IPS-20b (cell line): ENCODE measurements around the gene PDE1A.
"Not testable (repeated sequence)": the region's sequence is repeated elsewhere in the genome, so short reads cannot be mapped to it uniquely, and the experiment has no call there.

Source experiments
- H3K27ac ChIP-seq: one replicate; pipeline ENCODE4 v1.5.1; 2013; ENCODE audit warnings: low read length
- H3K27me3 ChIP-seq: 2 replicates; pipeline ENCODE4 v1.6.1; 2013; ENCODE audit warnings: mild to moderate bottlenecking, low read length, inconsistent platforms; ENCODE audit not compliant: insufficient read depth
- H3K36me3 ChIP-seq: 2 replicates; pipeline ENCODE4 v1.6.1; 2013; ENCODE audit warnings: low read depth, mild to moderate bottlenecking, inconsistent platforms, low read length, moderate library complexity; ENCODE audit not compliant: insufficient read depth
- H3K4me1 ChIP-seq: 2 replicates; pipeline ENCODE4 v1.6.1; 2013; ENCODE audit warnings: mild to moderate bottlenecking, control low read depth, inconsistent platforms, low read length, moderate library complexity; ENCODE audit not compliant: insufficient read depth
- H3K4me3 ChIP-seq: 2 replicates; pipeline ENCODE4 v1.5.1; 2013; ENCODE audit warnings: mild to moderate bottlenecking, low read length, inconsistent platforms
- H3K9ac ChIP-seq: 2 replicates; pipeline ENCODE4 v1.6.1; 2013; ENCODE audit warnings: low read depth, mild to moderate bottlenecking, inconsistent platforms, low read length, moderate library complexity
- H3K9me3 ChIP-seq: 2 replicates; pipeline ENCODE4 v1.6.1; 2013; ENCODE audit warnings: mild to moderate bottlenecking, low read depth, low read length, inconsistent platforms; ENCODE audit not compliant: insufficient read depth

PDE1A gene

DNA sequence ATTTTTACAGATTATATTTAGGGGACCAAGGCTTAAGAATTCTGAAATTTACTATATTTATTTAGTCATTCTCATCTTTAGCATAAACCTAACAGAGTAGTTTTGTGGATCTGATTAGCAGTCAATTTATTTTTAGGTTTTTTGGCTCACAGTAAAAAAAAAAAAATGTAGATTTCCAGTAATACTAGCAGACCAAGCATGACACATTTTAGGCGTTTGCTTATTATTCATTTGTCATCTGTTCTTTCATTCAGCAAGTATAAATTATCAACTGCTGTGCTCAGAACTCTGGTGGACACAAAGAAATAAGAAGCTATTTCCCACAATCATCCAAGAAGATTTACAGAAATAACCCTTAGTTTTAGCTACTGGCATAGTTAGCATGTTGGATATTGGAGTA, 20.6 kb downstream of the PDE1A start:
- no peak overlapping the region for H3K4me3 ChIP-seq
- H3K36me3 ChIP-seq: no peaks in the 10 kb centered on the region
- no peaks in the 10 kb centered on the region for H3K27me3 ChIP-seq
- H3K9me3 ChIP-seq: no peaks in the 10 kb centered on the region
- H3K4me1 ChIP-seq: no peaks in the 10 kb centered on the region
- no peak overlapping the region for H3K27ac ChIP-seq
- H3K9ac ChIP-seq: no peak overlapping the region

DNA sequence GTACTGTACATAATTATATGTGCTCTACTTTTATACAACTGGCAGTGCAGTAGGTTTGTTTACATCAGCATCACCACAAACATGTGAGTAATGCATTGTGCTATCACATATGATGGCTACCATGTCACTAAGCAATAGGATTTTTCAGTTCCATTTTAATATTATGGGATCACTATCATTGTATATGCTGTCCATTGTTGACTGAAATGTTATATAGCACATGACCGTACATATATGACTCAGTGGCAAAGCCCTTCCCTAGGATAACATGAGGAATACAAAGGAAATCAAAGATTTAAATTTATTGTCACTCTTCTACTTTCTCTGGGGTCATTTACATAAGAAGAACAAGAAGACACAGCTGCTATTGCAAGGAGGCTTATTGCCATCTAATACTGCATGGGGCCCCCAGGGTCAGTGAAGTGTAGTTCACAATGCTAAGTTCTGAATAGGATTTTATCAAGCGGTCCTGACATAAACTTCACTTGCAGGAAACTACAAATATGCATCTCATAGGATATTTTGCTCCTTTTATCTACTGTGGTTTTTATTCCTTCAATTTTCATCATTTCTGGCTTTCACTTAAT, 21.8 kb downstream of the PDE1A start:
- H3K27ac ChIP-seq: no peak overlapping the region
- no peaks in the 10 kb centered on the region for H3K27me3 ChIP-seq
- H3K4me1 ChIP-seq: no peaks in the 10 kb centered on the region
- no peak overlapping the region for H3K4me3 ChIP-seq
- H3K36me3 ChIP-seq: no peaks in the 10 kb centered on the region
- no peaks in the 10 kb centered on the region for H3K9me3 ChIP-seq
- H3K9ac ChIP-seq: no peak overlapping the region

GRCh38 chr2:182404092-182404491, 22.7 kb downstream of the PDE1A start:
- Histone ChIP-seq H3K9ac (no peak overlapping the region), H3K4me1 (no peaks in the 10 kb centered on the region), H3K9me3 (no peaks in the 10 kb centered on the region), H3K27ac (no peak overlapping the region), H3K36me3 (no peaks in the 10 kb centered on the region), H3K27me3 (no peaks in the 10 kb centered on the region), H3K4me3 (no peak overlapping the region)

DNA sequence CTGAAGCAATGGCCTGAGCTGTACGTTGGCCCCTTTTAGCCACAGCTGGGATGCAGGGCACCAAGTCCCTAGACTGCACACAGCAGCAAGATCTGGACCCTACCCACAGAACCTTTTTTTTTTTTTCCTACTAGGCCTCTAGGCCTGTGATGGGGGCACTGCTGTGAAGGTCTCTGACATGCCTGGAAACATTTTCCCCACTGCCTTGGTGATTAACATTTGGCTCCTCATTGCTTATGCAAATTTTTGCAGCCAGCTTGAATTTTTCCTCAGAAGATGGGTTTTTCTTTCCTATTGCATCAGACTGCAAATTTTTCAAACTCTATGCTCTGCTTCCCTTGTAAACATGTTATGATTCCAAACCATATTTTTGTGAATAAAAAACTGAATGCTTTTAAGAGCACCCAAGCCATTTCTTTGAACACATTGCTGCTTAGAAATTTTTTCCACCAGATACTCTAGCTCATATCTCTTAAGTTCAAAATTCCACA, 33.5 kb downstream of the PDE1A start:
- no peaks in the 10 kb centered on the region for H3K27me3 ChIP-seq
- no peak overlapping the region for H3K27ac ChIP-seq
- no peak overlapping the region for H3K9ac ChIP-seq
- no peaks in the 10 kb centered on the region for H3K9me3 ChIP-seq
- H3K36me3 ChIP-seq: no peaks in the 10 kb centered on the region
- H3K4me1 ChIP-seq: no peaks in the 10 kb centered on the region
- H3K4me3 ChIP-seq: no peak overlapping the region

- no peaks in the 10 kb centered on the region for H3K4me1 ChIP-seq
- H3K27me3 ChIP-seq: no peaks in the 10 kb centered on the region
- no peak overlapping the region for H3K9ac ChIP-seq
- H3K27ac ChIP-seq: no peak overlapping the region
- H3K4me3 ChIP-seq: no peak overlapping the region
- no peaks in the 10 kb centered on the region for H3K36me3 ChIP-seq
- no peaks in the 10 kb centered on the region for H3K9me3 ChIP-seq
Measured at GRCh38 chr2:182391443-182391842, 35.4 kb downstream of the PDE1A start.

GRCh38 chr2:182386267-182386880, 40.5 kb downstream of the PDE1A start:
- not testable (repeated sequence) for H3K4me1 ChIP-seq, H3K27me3 ChIP-seq, H3K4me3 ChIP-seq, H3K36me3 ChIP-seq, H3K27ac ChIP-seq, H3K9ac ChIP-seq
- H3K9me3 ChIP-seq: peaks cover 14% of the 10 kb centered on the region; the same call in 1 of the 2 replicates

GRCh38 chr2:182384860-182385259, 42.0 kb downstream of the PDE1A start:
- no peak overlapping the region for H3K27ac ChIP-seq
- no peak overlapping the region for H3K4me3 ChIP-seq
- no peaks in the 10 kb centered on the region for H3K4me1 ChIP-seq
- H3K9me3 ChIP-seq: peaks cover 14% of the 10 kb centered on the region; the same call in 1 of the 2 replicates
- no peak overlapping the region for H3K9ac ChIP-seq
- H3K27me3 ChIP-seq: no peaks in the 10 kb centered on the region
- H3K36me3 ChIP-seq: no peaks in the 10 kb centered on the region

GRCh38 chr2:182381225-182381624, 45.6 kb downstream of the PDE1A start:
- no peak overlapping the region for H3K27ac ChIP-seq
- no peaks in the 10 kb centered on the region for H3K36me3 ChIP-seq
- no peaks in the 10 kb centered on the region for H3K27me3 ChIP-seq
- H3K9ac ChIP-seq: no peak overlapping the region
- H3K9me3 ChIP-seq: peaks cover 21% of the 10 kb centered on the region; the same call in 1 of the 2 replicates
- H3K4me1 ChIP-seq: no peaks in the 10 kb centered on the region
- H3K4me3 ChIP-seq: no peak overlapping the region

DNA sequence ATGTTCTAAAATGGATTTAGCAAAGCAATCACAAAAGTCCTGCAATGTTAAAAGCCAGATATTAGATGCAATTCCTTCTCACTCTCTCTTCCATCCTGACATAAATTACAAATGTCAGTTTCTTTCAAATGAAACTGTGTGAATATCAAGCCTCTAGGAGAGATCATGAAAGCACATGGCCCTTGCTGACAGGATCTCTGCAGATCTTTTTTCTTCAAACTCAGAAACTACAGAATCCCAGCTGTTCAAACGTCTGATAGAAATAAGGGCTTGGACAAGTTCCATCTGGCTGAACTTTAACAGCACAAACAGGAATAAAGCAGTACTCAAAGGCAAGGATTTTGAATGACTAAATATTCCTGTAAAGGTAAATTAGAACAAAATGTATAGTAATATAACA, 47.6 kb downstream of the PDE1A start:
- no peaks in the 10 kb centered on the region for H3K36me3 ChIP-seq
- no peak overlapping the region for H3K9ac ChIP-seq
- no peak overlapping the region for H3K27ac ChIP-seq
- peaks cover 23% of the 10 kb centered on the region; the same call in 1 of the 2 replicates for H3K9me3 ChIP-seq
- H3K4me1 ChIP-seq: no peaks in the 10 kb centered on the region
- H3K4me3 ChIP-seq: no peak overlapping the region
- no peaks in the 10 kb centered on the region for H3K27me3 ChIP-seq

- H3K4me1 ChIP-seq: no peaks in the 10 kb centered on the region
- no peaks in the 10 kb centered on the region for H3K36me3 ChIP-seq
- no peaks in the 10 kb centered on the region for H3K27me3 ChIP-seq
Measured at GRCh38 chr2:182378759-182379158, 48.1 kb downstream of the PDE1A start.

DNA sequence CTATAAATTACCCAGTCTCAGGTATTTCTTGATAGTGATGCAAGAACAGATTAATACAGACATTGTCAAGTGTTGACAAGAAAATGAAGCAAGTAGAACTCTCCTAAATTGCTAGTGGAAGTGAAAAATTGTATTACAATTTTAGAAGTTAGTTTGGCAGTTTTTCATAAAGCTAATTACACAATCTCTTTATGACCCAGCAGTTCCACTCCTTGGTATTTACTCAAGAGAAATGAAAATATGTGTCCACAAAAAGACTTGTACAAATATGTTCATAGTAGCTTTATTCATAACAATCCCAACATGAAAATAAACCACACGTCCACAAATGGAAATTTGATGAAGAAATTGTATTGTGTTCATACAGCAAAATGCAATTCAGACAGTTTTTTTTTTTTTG, 49.4 kb downstream of the PDE1A start:
- Histone ChIP-seq H3K27me3 (no peaks in the 10 kb centered on the region), H3K36me3 (no peaks in the 10 kb centered on the region), H3K4me3 (no peak overlapping the region), H3K27ac (no peak overlapping the region), H3K9me3 (peaks cover 19% of the 10 kb centered on the region; the same call in 1 of the 2 replicates), H3K4me1 (no peaks in the 10 kb centered on the region), H3K9ac (no peak overlapping the region)

More at GRCh38 chr2:182378759-182379158, 48.1 kb downstream of the PDE1A start:
- H3K27ac ChIP-seq: no peak overlapping the region
- no peak overlapping the region for H3K9ac ChIP-seq
- H3K9me3 ChIP-seq: peaks cover 20% of the 10 kb centered on the region; the same call in 1 of the 2 replicates
- no peak overlapping the region for H3K4me3 ChIP-seq

DNA sequence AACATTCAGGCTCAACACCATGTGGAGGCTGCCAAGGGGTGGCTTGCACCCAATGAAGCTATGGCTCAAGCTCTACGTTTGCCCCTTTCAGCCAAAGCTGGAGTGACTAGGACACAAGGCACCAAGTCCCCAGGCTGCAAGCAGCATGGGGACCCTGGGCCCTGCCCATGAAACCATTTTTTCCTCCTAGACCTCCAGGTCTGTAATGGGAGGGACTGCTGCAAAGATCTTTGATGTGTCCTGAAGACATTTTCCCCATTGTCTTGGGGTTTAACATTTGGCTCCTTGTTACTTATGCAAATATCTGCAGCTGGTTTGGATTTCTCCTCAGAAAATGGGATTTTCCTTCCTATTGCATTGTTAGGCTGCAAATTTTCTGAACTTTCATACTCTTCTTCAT, 51.0 kb downstream of the PDE1A start:
- Histone ChIP-seq H3K36me3 (no peaks in the 10 kb centered on the region), H3K9me3 (peaks cover 19% of the 10 kb centered on the region; the same call in 1 of the 2 replicates), H3K9ac (no peak overlapping the region), H3K27ac (no peak overlapping the region), H3K27me3 (no peaks in the 10 kb centered on the region), H3K4me3 (no peak overlapping the region), H3K4me1 (no peaks in the 10 kb centered on the region)
